HFFc6 (cell line): ENCODE measurements around the gene BBS9. TPM values are rescaled to one million over a fixed set of nuclear protein-coding genes. Genes with fewer than 3 reads are reported as not detected.

ENCODE experiments used
- DNase-seq: peaks from one replicate; pipeline ENCODE4 v3.0.0-alpha.2; 2018
- H3K27ac Mint-ChIP-seq: 2 replicates; pipeline ENCODE4 v1.8.0; 2020; ENCODE audit warnings: mild to moderate bottlenecking, mixed read lengths
- H3K27me3 Mint-ChIP-seq: 2 replicates; pipeline ENCODE4 v1.8.0; 2021; ENCODE audit warnings: mild to moderate bottlenecking, moderate library complexity, mixed read lengths; ENCODE audit not compliant: insufficient read depth
- H3K36me3 Mint-ChIP-seq: 2 replicates; pipeline ENCODE4 v1.8.0; 2021; ENCODE audit warnings: low read depth, mixed read lengths
- H3K4me1 Mint-ChIP-seq: 2 replicates; pipeline ENCODE4 v1.8.0; 2020; ENCODE audit warnings: low read depth, mixed read lengths
- H3K4me3 Mint-ChIP-seq: 2 replicates; pipeline ENCODE4 v1.8.0; 2020; ENCODE audit warnings: mild to moderate bottlenecking, moderate library complexity, mixed read lengths
- H3K9me3 Mint-ChIP-seq: 2 replicates; pipeline ENCODE4 v1.8.0; 2020; ENCODE audit warnings: mild to moderate bottlenecking, mixed read lengths
- total RNA-seq, 6 experiments: library from RNA; stranded (reverse); fragmentation: NEBNext Ultra II Directional; extraction: Animal tissue kit (Norgen Biotek cat#: 25700); gene quantifications; 2 replicates in 1 of 6; 3 replicates in 5 of 6; pipeline ENCODE4 v1.2.3, GENCODE V29; 2021
- TF ChIP-seq, protein P1 (sequence below): fragments of 200-600 bp; sonication (generic); IDR thresholded peaks from 2 replicates; pipeline ENCODE4 v1.5.0; 2021; ENCODE audit warnings: antibody characterized with exemption, mild to moderate bottlenecking

BBS9 gene
- total RNA-seq, 6 experiments from 2014 or later = 10.6 to 13.0 (median 12.1) TPM

- TF ChIP-seq, protein P1, sequence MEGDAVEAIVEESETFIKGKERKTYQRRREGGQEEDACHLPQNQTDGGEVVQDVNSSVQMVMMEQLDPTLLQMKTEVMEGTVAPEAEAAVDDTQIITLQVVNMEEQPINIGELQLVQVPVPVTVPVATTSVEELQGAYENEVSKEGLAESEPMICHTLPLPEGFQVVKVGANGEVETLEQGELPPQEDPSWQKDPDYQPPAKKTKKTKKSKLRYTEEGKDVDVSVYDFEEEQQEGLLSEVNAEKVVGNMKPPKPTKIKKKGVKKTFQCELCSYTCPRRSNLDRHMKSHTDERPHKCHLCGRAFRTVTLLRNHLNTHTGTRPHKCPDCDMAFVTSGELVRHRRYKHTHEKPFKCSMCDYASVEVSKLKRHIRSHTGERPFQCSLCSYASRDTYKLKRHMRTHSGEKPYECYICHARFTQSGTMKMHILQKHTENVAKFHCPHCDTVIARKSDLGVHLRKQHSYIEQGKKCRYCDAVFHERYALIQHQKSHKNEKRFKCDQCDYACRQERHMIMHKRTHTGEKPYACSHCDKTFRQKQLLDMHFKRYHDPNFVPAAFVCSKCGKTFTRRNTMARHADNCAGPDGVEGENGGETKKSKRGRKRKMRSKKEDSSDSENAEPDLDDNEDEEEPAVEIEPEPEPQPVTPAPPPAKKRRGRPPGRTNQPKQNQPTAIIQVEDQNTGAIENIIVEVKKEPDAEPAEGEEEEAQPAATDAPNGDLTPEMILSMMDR = no peak
- H3K4me1 Mint-ChIP-seq = no peaks in the 10 kb centered on the region
- H3K9me3 Mint-ChIP-seq = no peaks in the 10 kb centered on the region
- DNase-seq = no peak
- no peaks in the 10 kb centered on the region for H3K27me3 Mint-ChIP-seq
- H3K36me3 Mint-ChIP-seq = no peaks in the 10 kb centered on the region
- H3K4me3 Mint-ChIP-seq = no peak overlapping the region
- no peak overlapping the region for H3K27ac Mint-ChIP-seq
These were observed 467.8 kb downstream of the BBS9 start for GRCh38 chr7:33597181-33597580.

- Mint-ChIP-seq H3K36me3 (no peaks in the 10 kb centered on the region), H3K4me1 (peaks cover 18% of the 10 kb centered on the region), H3K27me3 (no peaks in the 10 kb centered on the region; the same call in 1 of the 2 replicates), H3K4me3 (no peak overlapping the region), H3K27ac (no peak overlapping the region), H3K9me3 (no peaks in the 10 kb centered on the region)
- no peak for DNase-seq
- TF ChIP-seq, protein P1 = no peak
These were observed 471.7 kb downstream of the BBS9 start for GRCh38 chr7:33601101-33601500.

DNA sequence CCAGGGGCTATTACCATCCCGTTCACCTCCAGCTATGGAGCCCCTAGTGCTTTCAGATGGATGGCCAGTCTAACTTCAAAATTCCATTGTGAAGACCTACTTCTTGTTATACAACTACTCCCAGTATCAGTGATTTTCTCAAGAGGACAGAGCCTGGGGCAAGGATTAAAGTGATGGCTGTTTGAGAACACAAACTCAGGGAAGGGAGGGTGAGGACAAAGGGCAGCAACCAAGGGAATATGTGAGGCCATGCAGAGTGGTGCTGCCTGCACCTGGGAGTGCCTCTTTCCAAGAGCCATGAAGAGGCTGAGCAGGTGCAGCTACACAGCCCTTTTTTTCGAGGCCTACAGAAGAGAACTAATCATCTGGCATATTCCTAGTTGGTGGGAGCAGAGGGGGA lies 472.5 kb downstream of the BBS9 start:
- H3K27me3 Mint-ChIP-seq = no peaks in the 10 kb centered on the region; the same call in 1 of the 2 replicates
- H3K4me1 Mint-ChIP-seq = peaks cover 18% of the 10 kb centered on the region
- H3K4me3 Mint-ChIP-seq = no peak overlapping the region
- no peaks in the 10 kb centered on the region for H3K36me3 Mint-ChIP-seq
- no peaks in the 10 kb centered on the region for H3K9me3 Mint-ChIP-seq
- DNase-seq = no peak
- H3K27ac Mint-ChIP-seq = no peak overlapping the region
- TF ChIP-seq, protein P1 = no peak

DNA sequence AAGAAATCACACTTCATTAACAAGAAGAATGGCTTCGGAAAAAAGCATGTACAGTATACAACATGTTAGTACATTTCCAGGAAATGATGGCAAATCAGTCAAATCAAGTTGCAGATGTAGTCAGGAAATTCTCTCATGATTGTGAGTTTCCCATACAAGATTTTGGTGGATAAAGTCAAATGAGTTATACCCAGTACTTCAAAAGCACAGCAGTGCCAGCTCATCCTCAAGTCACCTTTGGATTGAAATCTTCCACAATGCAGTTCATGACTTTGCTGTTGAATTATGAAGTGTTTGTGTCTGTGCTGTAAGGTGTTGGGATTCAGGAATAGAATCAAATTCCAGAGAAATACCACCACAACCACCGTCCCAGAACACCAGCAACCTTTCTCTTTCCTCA lies 474.7 kb downstream of the BBS9 start:
- no peak overlapping the region for H3K27ac Mint-ChIP-seq
- no peaks in the 10 kb centered on the region for H3K9me3 Mint-ChIP-seq
- peak; percentile 9 for DNase-seq
- TF ChIP-seq, protein P1 = no peak
- H3K36me3 Mint-ChIP-seq = no peaks in the 10 kb centered on the region
- H3K4me3 Mint-ChIP-seq = no peak overlapping the region
- peaks cover 18% of the 10 kb centered on the region for H3K4me1 Mint-ChIP-seq
- H3K27me3 Mint-ChIP-seq = no peaks in the 10 kb centered on the region; the same call in 1 of the 2 replicates

DNA sequence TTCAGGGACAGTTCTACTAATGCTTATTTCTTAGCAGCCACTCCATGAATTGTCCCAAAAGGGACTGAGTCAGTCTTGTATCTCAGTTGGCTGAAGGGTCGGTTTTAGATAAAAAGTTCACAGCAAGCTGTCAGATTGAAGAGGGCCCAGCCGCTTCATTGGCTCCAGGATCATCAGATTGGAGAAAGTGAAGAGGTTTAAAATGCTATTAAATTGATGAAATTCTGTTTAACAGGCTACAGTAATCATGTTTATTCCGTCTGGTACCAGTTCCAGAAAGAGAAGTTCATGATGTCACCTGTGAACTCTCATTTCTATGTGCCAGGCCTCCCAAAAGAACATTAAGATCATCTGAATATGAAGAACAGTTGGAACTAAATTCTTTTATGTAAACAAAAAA lies 481.6 kb downstream of the BBS9 start:
- Mint-ChIP-seq H3K4me1 (peaks cover 8% of the 10 kb centered on the region), H3K36me3 (no peaks in the 10 kb centered on the region), H3K27ac (no peak overlapping the region), H3K9me3 (no peaks in the 10 kb centered on the region), H3K4me3 (no peak overlapping the region), H3K27me3 (no peaks in the 10 kb centered on the region)
- DNase-seq = no peak
- TF ChIP-seq, protein P1 = no peak

GRCh38 chr7:33612442-33612841 lies 483.1 kb downstream of the BBS9 start:
- Mint-ChIP-seq H3K27ac (no peak overlapping the region), H3K4me3 (no peak overlapping the region), H3K4me1 (peaks cover 8% of the 10 kb centered on the region), H3K9me3 (no peaks in the 10 kb centered on the region), H3K27me3 (no peaks in the 10 kb centered on the region), H3K36me3 (no peaks in the 10 kb centered on the region)
- DNase-seq = no peak
- TF ChIP-seq, protein P1 = no peak
